Loucy (cell line): ENCODE data around the gene TPSD1.
"Not testable (repeated sequence)": the region's sequence is repeated elsewhere in the genome, so short reads cannot be mapped to it uniquely, and the experiment has no call there.

ENCODE experiments used
- H2AFZ ChIP-seq: fragments of 200-600 bp; sonication (generic); 2 replicates; pipeline ENCODE4 v1.6.0; 2016; ENCODE audit warnings: antibody characterized with exemption, mild to moderate bottlenecking, low read length, moderate library complexity
- H3F3A ChIP-seq: fragments of 200-600 bp; 2 replicates; pipeline ENCODE4 v1.6.0; 2016; ENCODE audit warnings: antibody characterized with exemption, low read depth, mild to moderate bottlenecking
- H3K27me3 ChIP-seq: fragments of 200-600 bp; sonication (generic); 2 replicates; pipeline ENCODE4 v1.6.1; 2014; ENCODE audit warnings: low read length, mild to moderate bottlenecking; ENCODE audit not compliant: insufficient read depth, poor library complexity, severe bottlenecking
- H3K36me3 ChIP-seq: fragments of 200-600 bp; sonication (generic); 2 replicates; pipeline ENCODE4 v1.6.1; 2016; ENCODE audit warnings: low read length; ENCODE audit not compliant: insufficient read depth
- H3K4me1 ChIP-seq: fragments of 200-600 bp; sonication (generic); 2 replicates; pipeline ENCODE4 v1.5.1; 2014; ENCODE audit warnings: low read length, mild to moderate bottlenecking; ENCODE audit not compliant: insufficient read depth, poor library complexity, severe bottlenecking
- H3K4me2 ChIP-seq: fragments of 200-600 bp; sonication (generic); 2 replicates; pipeline ENCODE4 v1.6.0; 2014; ENCODE audit warnings: antibody characterized with exemption, low read length, low read depth, mild to moderate bottlenecking; ENCODE audit not compliant: poor library complexity, severe bottlenecking
- H3K4me3 ChIP-seq: fragments of 200-600 bp; sonication (generic); 2 replicates; pipeline ENCODE4 v1.5.1; 2014; ENCODE audit warnings: low read length, mild to moderate bottlenecking, mixed read lengths; ENCODE audit not compliant: poor library complexity, severe bottlenecking
- H3K79me2 ChIP-seq: fragments of 200-600 bp; sonication (generic); 2 replicates; pipeline ENCODE4 v1.6.1; 2014; ENCODE audit warnings: low read length; ENCODE audit not compliant: insufficient read depth
- H3K9ac ChIP-seq: fragments of 200-600 bp; sonication (generic); 2 replicates; pipeline ENCODE4 v1.6.0; 2014; ENCODE audit warnings: mild to moderate bottlenecking, low read depth, low read length, moderate library complexity; ENCODE audit not compliant: poor library complexity, severe bottlenecking
- H3K9me2 ChIP-seq: fragments of 200-600 bp; sonication (generic); replicated peaks from 2 replicates; pipeline ENCODE4 v1.6.1; 2016; ENCODE audit warnings: low read depth, low read length, mixed read lengths
- H3K9me3 ChIP-seq: fragments of 200-600 bp; sonication (generic); 2 replicates; pipeline ENCODE4 v1.6.1; 2014; ENCODE audit warnings: mild to moderate bottlenecking, antibody characterized with exemption, low read length, low read depth; ENCODE audit not compliant: insufficient read depth
- H4K20me1 ChIP-seq: fragments of 200-600 bp; sonication (generic); 2 replicates; pipeline ENCODE4 v1.6.0; 2014; ENCODE audit warnings: antibody characterized with exemption, low read length, mild to moderate bottlenecking; ENCODE audit not compliant: insufficient read depth, poor library complexity, severe bottlenecking
- EZH2phosphoT487 ChIP-seq: fragments of 200-600 bp; IDR thresholded peaks from 2 replicates; pipeline ENCODE4 v1.6.1; 2018; ENCODE audit warnings: antibody characterized with exemption, mild to moderate bottlenecking, moderate library complexity, borderline replicate concordance
- TF ChIP-seq, protein P1 (sequence below): fragments of 200-600 bp; sonication (generic); conservative IDR thresholded peaks from 2 replicates; pipeline ENCODE4 v1.5.1; 2014; ENCODE audit warnings: mild to moderate bottlenecking, antibody characterized with exemption, low read length

The TPSD1 gene

DNA sequence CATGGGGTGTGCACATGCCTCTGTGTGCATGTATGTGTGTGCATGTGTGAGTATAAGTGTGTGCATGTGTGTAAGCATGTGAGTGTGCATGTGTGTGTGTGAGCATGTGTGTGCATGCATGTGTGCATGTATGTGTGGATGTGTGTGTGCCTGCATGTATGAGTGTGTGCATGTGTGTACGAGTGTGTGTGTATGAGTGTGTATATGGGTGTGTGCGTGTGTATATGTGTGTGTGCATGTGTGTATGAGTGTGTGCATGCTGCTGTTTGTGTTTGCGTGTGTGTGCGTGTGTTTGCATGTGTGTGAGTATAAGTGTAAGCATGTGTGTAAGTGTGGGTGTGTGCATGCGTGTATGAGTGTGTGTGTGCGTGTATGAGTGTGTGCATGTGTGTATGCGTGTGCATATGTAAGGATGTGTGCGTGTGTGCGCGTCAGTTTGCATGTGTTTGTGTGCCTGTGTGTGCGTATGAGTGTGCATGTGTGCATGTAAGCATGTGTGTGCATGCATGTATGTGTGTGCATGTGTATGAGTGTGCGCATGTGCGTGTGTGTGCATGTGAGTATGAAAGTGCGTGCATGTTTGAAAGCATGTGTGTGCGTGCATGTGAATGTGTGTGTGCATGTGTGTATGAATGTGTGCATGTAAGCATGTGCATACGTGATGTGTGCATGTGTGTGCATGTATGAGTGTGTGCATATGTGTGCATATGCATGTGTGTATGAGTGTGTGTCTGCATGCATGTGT lies 8.6 kb downstream of the TPSD1 start:
- Histone ChIP-seq H3K9me2 (no peaks in the 10 kb centered on the region), H2AFZ (no peak overlapping the region), H3K4me2 (no peak overlapping the region), H3F3A (no peaks in the 10 kb centered on the region), H3K36me3 (no peaks in the 10 kb centered on the region), H3K9me3 (no peaks in the 10 kb centered on the region), H4K20me1 (no peaks in the 10 kb centered on the region), H3K27me3 (no peaks in the 10 kb centered on the region), H3K9ac (no peak overlapping the region), H3K4me1 (no peaks in the 10 kb centered on the region), H3K79me2 (no peaks in the 10 kb centered on the region), H3K4me3 (no peak overlapping the region)
- TF ChIP-seq, protein P1, sequence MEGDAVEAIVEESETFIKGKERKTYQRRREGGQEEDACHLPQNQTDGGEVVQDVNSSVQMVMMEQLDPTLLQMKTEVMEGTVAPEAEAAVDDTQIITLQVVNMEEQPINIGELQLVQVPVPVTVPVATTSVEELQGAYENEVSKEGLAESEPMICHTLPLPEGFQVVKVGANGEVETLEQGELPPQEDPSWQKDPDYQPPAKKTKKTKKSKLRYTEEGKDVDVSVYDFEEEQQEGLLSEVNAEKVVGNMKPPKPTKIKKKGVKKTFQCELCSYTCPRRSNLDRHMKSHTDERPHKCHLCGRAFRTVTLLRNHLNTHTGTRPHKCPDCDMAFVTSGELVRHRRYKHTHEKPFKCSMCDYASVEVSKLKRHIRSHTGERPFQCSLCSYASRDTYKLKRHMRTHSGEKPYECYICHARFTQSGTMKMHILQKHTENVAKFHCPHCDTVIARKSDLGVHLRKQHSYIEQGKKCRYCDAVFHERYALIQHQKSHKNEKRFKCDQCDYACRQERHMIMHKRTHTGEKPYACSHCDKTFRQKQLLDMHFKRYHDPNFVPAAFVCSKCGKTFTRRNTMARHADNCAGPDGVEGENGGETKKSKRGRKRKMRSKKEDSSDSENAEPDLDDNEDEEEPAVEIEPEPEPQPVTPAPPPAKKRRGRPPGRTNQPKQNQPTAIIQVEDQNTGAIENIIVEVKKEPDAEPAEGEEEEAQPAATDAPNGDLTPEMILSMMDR = no peak
- no peak for TF ChIP-seq EZH2phosphoT487

DNA sequence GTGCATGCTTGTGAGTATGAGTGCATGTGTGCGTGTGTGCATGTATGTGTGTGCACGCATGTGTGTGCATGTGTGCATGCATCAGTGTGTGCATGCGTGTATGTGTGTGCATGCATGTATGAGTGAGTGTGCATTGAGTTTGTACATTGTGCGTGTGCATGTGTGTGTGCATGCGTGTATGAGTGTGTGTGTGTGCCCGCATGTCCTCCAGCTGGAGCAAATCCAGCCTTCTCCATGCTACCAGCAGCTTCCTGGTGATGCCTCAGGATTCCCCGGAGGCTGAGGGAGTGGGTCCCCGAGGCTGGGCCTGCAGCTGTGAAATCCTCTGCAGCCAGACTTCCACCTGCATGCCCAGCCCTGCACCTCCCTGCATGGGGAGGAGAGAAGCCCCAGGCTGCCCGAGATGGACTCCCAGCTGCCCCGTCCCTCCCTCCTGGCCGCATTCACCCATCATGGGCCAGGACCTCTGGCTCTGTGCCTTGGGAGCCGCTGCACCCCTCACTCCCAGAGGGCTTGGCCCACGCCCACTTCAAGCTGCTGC lies 9.3 kb downstream of the TPSD1 start:
- H3K27me3 ChIP-seq = no peaks in the 10 kb centered on the region
- H3K9ac ChIP-seq = no peak overlapping the region
- H3K4me3 ChIP-seq = no peak overlapping the region
- no peaks in the 10 kb centered on the region for H3K9me3 ChIP-seq
- H4K20me1 ChIP-seq = no peaks in the 10 kb centered on the region
- no peaks in the 10 kb centered on the region for H3K36me3 ChIP-seq
- no peaks in the 10 kb centered on the region for H3K9me2 ChIP-seq
- H3F3A ChIP-seq = no peaks in the 10 kb centered on the region
- TF ChIP-seq EZH2phosphoT487 = no peak
- TF ChIP-seq, protein P1 = no peak
- H2AFZ ChIP-seq = no peak overlapping the region
- no peaks in the 10 kb centered on the region for H3K4me1 ChIP-seq
- H3K79me2 ChIP-seq = no peaks in the 10 kb centered on the region
- H3K4me2 ChIP-seq = no peak overlapping the region

DNA sequence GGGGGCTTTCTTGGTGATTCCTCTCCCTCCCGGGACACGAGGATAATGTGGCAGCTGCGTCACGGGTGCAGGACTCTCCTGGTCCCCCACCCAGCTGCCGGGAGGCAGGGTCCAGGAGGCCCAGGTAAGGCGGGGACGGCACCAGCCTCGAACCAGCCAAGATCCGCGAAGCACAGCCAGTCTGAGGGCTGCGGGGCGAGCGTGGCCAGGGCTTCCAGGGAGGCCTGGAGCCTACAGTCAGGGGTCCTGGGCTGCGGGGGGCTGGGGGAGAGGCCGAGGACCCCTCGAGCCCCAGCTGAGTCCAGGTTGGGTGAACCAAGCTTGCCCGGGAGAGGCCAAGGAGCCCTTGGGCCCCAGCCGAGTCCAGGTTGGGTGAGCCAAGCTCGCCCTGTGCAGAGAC lies 10.0 kb downstream of the TPSD1 start:
- Histone ChIP-seq H3F3A (no peaks in the 10 kb centered on the region), H3K9me2 (no peaks in the 10 kb centered on the region), H3K4me2 (no peak overlapping the region), H3K79me2 (no peaks in the 10 kb centered on the region), H3K9me3 (no peaks in the 10 kb centered on the region), H3K4me1 (no peaks in the 10 kb centered on the region), H2AFZ (no peak overlapping the region), H3K9ac (no peak overlapping the region), H4K20me1 (no peaks in the 10 kb centered on the region), H3K4me3 (no peak overlapping the region), H3K27me3 (no peaks in the 10 kb centered on the region), H3K36me3 (no peaks in the 10 kb centered on the region)
- TF ChIP-seq EZH2phosphoT487 = no peak
- TF ChIP-seq, protein P1 = no peak

DNA sequence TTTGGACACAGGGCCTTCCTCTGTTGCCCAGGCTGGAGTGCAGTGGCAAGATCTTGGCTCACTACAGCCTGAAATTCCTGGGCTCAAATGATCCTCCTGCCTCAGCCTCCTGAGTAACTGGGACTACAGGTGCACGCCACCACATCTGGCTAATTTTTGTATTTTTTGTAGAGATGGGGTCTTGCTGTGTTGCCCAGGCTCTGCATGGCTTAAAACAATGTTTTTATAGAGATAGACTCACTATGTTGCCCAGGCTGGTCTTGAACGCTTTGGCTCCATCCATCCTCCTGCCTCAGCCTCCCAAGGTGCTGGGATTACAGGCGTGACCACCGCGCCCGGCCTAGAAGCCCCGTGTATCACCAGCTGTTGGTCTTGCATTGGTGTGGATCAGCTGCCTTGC lies 13.5 kb downstream of the TPSD1 start:
- H2AFZ ChIP-seq, H3K9me3 ChIP-seq, H3F3A ChIP-seq, H3K9me2 ChIP-seq, H3K79me2 ChIP-seq, H4K20me1 ChIP-seq, H3K4me2 ChIP-seq, H3K36me3 ChIP-seq, H3K27me3 ChIP-seq, H3K4me1 ChIP-seq, H3K4me3 ChIP-seq, H3K9ac ChIP-seq: not testable (repeated sequence)
